ENCODE data around the gene TMPRSS11E.
"Not testable (repeated sequence)": the region's sequence is repeated elsewhere in the genome, so short reads cannot be mapped to it uniquely, and the experiment has no call there.

TMPRSS11E gene

GRCh38 chr4:68407868-68408190 lies 39.4 kb upstream of the TMPRSS11E start:
- no peak for DNase-seq (ENCODE audit: low read depth in 2 of 2)
- H3K4me3 ChIP-seq (replicated peaks in 1 of 2; ENCODE audit: low read depth in 2 of 2, low read length in 2 of 2) = no peak overlapping the region
- no peak for TF ChIP-seq CTCF (IDR thresholded peaks at IDR 0.05; ENCODE audit: low read depth, low read length)

GRCh38 chr4:68410149-68410548 lies 37.1 kb upstream of the TMPRSS11E start:
- TF ChIP-seq CTCF (IDR thresholded peaks at IDR 0.05; ENCODE audit: low read depth, low read length) = no peak
- DNase-seq (ENCODE audit: low read depth in 2 of 2) = no peak
- no peak overlapping the region for H3K4me3 ChIP-seq (replicated peaks in 1 of 2; ENCODE audit: low read depth in 2 of 2, low read length in 2 of 2)

GRCh38 chr4:68410643-68411042 lies 36.6 kb upstream of the TMPRSS11E start:
- TF ChIP-seq CTCF (IDR thresholded peaks at IDR 0.05; ENCODE audit: low read depth, low read length) = no peak
- DNase-seq (ENCODE audit: low read depth in 2 of 2) = no peak
- no peak overlapping the region for H3K4me3 ChIP-seq (replicated peaks in 1 of 2; ENCODE audit: low read depth in 2 of 2, low read length in 2 of 2)

GRCh38 chr4:68412031-68412430 lies 35.2 kb upstream of the TMPRSS11E start:
- DNase-seq (ENCODE audit: low read depth in 2 of 2); H3K4me3 ChIP-seq (replicated peaks in 1 of 2; ENCODE audit: low read depth in 2 of 2, low read length in 2 of 2): not testable (repeated sequence)

- TF ChIP-seq CTCF (IDR thresholded peaks at IDR 0.05; ENCODE audit: low read depth, low read length) = no peak
- no peak overlapping the region for H3K4me3 ChIP-seq (replicated peaks in 1 of 2; ENCODE audit: low read depth in 2 of 2, low read length in 2 of 2)
- DNase-seq (ENCODE audit: low read depth in 2 of 2) = peak in 1 of 2 donors; percentile 12
Observed at GRCh38 chr4:68416591-68416990, 30.7 kb upstream of the TMPRSS11E start.

- H3K4me3 ChIP-seq (replicated peaks in 1 of 2; ENCODE audit: low read depth in 2 of 2, low read length in 2 of 2) = no peak overlapping the region
- TF ChIP-seq CTCF (IDR thresholded peaks at IDR 0.05; ENCODE audit: low read depth, low read length) = no peak
- DNase-seq (ENCODE audit: low read depth in 2 of 2) = no peak
Observed at GRCh38 chr4:68426516-68426915, 20.7 kb upstream of the TMPRSS11E start.

GRCh38 chr4:68430337-68430736 lies 16.9 kb upstream of the TMPRSS11E start:
- TF ChIP-seq CTCF (IDR thresholded peaks at IDR 0.05; ENCODE audit: low read depth, low read length) = no peak
- DNase-seq (ENCODE audit: low read depth in 2 of 2) = no peak
- H3K4me3 ChIP-seq (replicated peaks in 1 of 2; ENCODE audit: low read depth in 2 of 2, low read length in 2 of 2) = no peak overlapping the region
